DMS79 treated with DMSO at 0.1 percent for 48 hours (cell line): ENCODE measurements around the gene MYL4.

Experiments
- DNase-seq: peaks from one replicate; lab custom pipeline; 2025; lab: John Stamatoyannopoulos, UW

Gene MYL4

DNA sequence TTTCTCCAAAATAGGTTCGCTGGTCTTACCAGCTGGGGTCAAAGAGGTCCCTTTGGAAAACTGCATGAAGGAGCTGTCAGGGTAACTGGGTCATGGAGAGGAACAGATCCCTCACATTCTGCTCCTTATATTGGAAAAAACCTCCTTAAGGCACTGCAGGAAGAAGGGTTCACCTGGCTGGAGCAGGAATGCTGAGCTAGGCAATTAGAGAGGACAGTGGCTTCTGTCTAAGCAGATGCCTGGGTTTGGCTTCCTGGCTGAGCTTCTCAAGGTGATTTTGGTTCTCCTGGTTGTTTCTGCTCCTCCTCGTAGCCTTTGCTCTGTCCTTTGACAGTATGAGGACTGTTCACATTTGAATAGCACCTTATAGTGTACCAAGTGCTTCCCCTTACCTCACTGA is 64.1 kb downstream of the MYL4 start:
- no peak for DNase-seq
